Peyer's patch (tissue), 4 donors: Measurements from ENCODE around the gene TGFA.

Experiments used
- CTCF ChIP-seq, 6 experiments: fragments of 450-650 bp in 4 of 6; fragments of 200-600 bp in 2 of 6; sonication (generic) in 1 of 6; IDR thresholded peaks; one replicate each; pipeline ENCODE4 v1.5.1; 2017 to 2019; ENCODE audit warnings: antibody characterized with exemption in 6 of 6, mild to moderate bottlenecking in 3 of 6, moderate library complexity in 1 of 6
- POLR2A ChIP-seq, 2 donors: fragments of 450-650 bp; IDR thresholded peaks; one replicate each; pipeline ENCODE4 v1.5.1; 2017; ENCODE audit warnings: antibody characterized with exemption in 2 of 2, mild to moderate bottlenecking in 2 of 2, moderate library complexity in 2 of 2

DNA sequence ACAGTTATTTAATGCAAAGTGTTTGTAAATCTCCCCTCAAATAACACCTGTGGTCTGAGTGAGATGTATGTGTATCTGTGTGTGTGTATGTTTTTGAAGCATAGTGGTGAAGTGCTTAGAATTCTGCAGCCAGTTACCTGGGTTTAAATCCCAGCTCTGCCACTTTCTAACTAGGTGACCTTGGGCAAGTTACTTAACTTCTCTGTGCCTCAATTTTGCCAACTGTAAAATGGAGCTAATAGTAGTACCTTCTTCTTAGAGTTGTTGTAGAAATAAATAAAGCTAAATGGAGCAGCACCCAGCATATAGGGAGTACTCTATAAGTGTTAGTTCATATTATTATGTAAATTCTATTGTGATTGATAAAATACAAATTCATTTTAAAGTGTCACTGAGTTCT, 48.9 kb downstream of the TGFA start:
- TF ChIP-seq CTCF (IDR thresholded peaks at IDR 0.05) = no peak
- no peak for TF ChIP-seq POLR2A (IDR thresholded peaks at IDR 0.05)
